Measurements from ENCODE around the gene TMEM269.

- TF ChIP-seq CTCF (IDR thresholded peaks at IDR 0.05) (no peak), POLR2A (IDR thresholded peaks at IDR 0.05) (no peak)
Observed at GRCh38 chr1:42759114-42759513, 25.7 kb upstream of the TMEM269 start.

Measured in adrenal gland (tissue), 5 donors.